Measurements from ENCODE around the gene COLEC11. TPM values are rescaled to one million over a fixed set of nuclear protein-coding genes. Genes with fewer than 3 reads are reported as not detected.

COLEC11 gene
- total RNA-seq, 2 experiments from 2014 or later = 0.47 TPM; not detected in 1

GRCh38 chr2:3639015-3639630 is 44.2 kb downstream of the COLEC11 start:
- no peak overlapping the region for H3K27ac ChIP-seq (ENCODE audit: low read depth in 1 of 2, low read length in 2 of 2)
- H3K27ac Mint-ChIP-seq = no peak overlapping the region
- H3K36me3 ChIP-seq (ENCODE audit: insufficient read depth, low read length) = no peaks in the 10 kb centered on the region
- DNase-seq (peak in 1 of 14 experiments; percentile 2), ATAC-seq (ENCODE audit: poor library complexity) (no peak)
- no peak overlapping the region for H3K4me3 ChIP-seq (ENCODE audit: low read length)
- H3K36me3 Mint-ChIP-seq (ENCODE audit: low read depth) = no peaks in the 10 kb centered on the region
- H3K9me3 ChIP-seq (ENCODE audit: control insufficient read depth in 1 of 2, insufficient read depth in 1 of 2, low read length in 2 of 2) = no peaks in the 10 kb centered on the region
- H3K4me1 Mint-ChIP-seq (ENCODE audit: low read depth) = no peaks in the 10 kb centered on the region
- no peaks in the 10 kb centered on the region for H3K27me3 Mint-ChIP-seq
- CTCF ChIA-PET = no interaction called here
- POLR2A ChIA-PET = no interaction called here
- intact Hi-C loops (cut with DNase I, micrococcal nuclease) = no loop called here
- no peak for TF ChIP-seq CTCF (IDR thresholded peaks at IDR 0.05)
- no peaks in the 10 kb centered on the region for H3K27me3 ChIP-seq (ENCODE audit: control insufficient read depth in 1 of 2, insufficient read depth in 2 of 2, low read length in 2 of 2)
- no peak overlapping the region for H3K4me3 Mint-ChIP-seq
- H3K9me3 Mint-ChIP-seq = no peaks in the 10 kb centered on the region
- no peaks in the 10 kb centered on the region for H3K4me1 ChIP-seq (ENCODE audit: insufficient read depth, low read length)

- Histone ChIP-seq H3K27ac (ENCODE audit: low read depth in 1 of 2, low read length in 2 of 2) (no peak overlapping the region), H3K27me3 (ENCODE audit: control insufficient read depth in 1 of 2, insufficient read depth in 2 of 2, low read length in 2 of 2) (no peaks in the 10 kb centered on the region), H3K36me3 (ENCODE audit: insufficient read depth, low read length) (no peaks in the 10 kb centered on the region), H3K9me3 (ENCODE audit: control insufficient read depth in 1 of 2, insufficient read depth in 1 of 2, low read length in 2 of 2) (no peaks in the 10 kb centered on the region), H3K4me3 (ENCODE audit: low read length) (no peak overlapping the region), H3K4me1 (ENCODE audit: insufficient read depth, low read length) (no peaks in the 10 kb centered on the region)
- intact Hi-C loops (cut with DNase I, micrococcal nuclease) = no loop called here
- CTCF ChIA-PET = no interaction called here
- H3K9me3 Mint-ChIP-seq = no peaks in the 10 kb centered on the region
- TF ChIP-seq CTCF (IDR thresholded peaks at IDR 0.05) = no peak
- no peaks in the 10 kb centered on the region for H3K36me3 Mint-ChIP-seq (ENCODE audit: low read depth)
- peak in 1 of 14 experiments; percentile 23 for DNase-seq
- no peak overlapping the region for H3K4me3 Mint-ChIP-seq
- no peak overlapping the region for H3K27ac Mint-ChIP-seq
- POLR2A ChIA-PET = no interaction called here
- H3K27me3 Mint-ChIP-seq = no peaks in the 10 kb centered on the region
- no peaks in the 10 kb centered on the region for H3K4me1 Mint-ChIP-seq (ENCODE audit: low read depth)
- ATAC-seq (ENCODE audit: poor library complexity) = no peak
These were observed 44.7 kb downstream of the COLEC11 start for GRCh38 chr2:3639653-3640052.

- Histone ChIP-seq H3K27me3 (ENCODE audit: control insufficient read depth in 1 of 2, insufficient read depth in 2 of 2, low read length in 2 of 2) (no peaks in the 10 kb centered on the region), H3K36me3 (ENCODE audit: insufficient read depth, low read length) (no peaks in the 10 kb centered on the region), H3K4me1 (ENCODE audit: insufficient read depth, low read length) (no peaks in the 10 kb centered on the region), H3K27ac (ENCODE audit: low read depth in 1 of 2, low read length in 2 of 2) (no peak overlapping the region), H3K9me3 (ENCODE audit: control insufficient read depth in 1 of 2, insufficient read depth in 1 of 2, low read length in 2 of 2) (no peaks in the 10 kb centered on the region), H3K4me3 (ENCODE audit: low read length) (no peak overlapping the region)
- Mint-ChIP-seq H3K4me3 (no peak overlapping the region), H3K27me3 (no peaks in the 10 kb centered on the region), H3K9me3 (no peaks in the 10 kb centered on the region), H3K27ac (no peak overlapping the region), H3K4me1 (ENCODE audit: low read depth) (no peaks in the 10 kb centered on the region), H3K36me3 (ENCODE audit: low read depth) (no peaks in the 10 kb centered on the region)
- intact Hi-C loops (cut with DNase I, micrococcal nuclease) = no loop called here
- no peak for TF ChIP-seq CTCF (IDR thresholded peaks at IDR 0.05)
- DNase-seq = peak in 1 of 14 experiments; percentile 25
- no peak for ATAC-seq (ENCODE audit: poor library complexity)
- CTCF ChIA-PET = interaction anchor here (0.9 kb wide), 1 partner anchor 19 kb away, joined by 3 read pairs; no protein-coding TSS in a partner anchor
- POLR2A ChIA-PET = no interaction called here
These were observed 46.3 kb downstream of the COLEC11 start for GRCh38 chr2:3641181-3641580.
